Neural progenitor cell (in vitro differentiated cells): ENCODE measurements around the gene DHX35. TPM values are rescaled to one million over a fixed set of nuclear protein-coding genes. Genes with fewer than 3 reads are reported as not detected.

ENCODE experiments used
- DNase-seq: peaks from one replicate; pipeline ENCODE4 v3.0.0-alpha.2; 2016; ENCODE audit warnings: low spot score
- H2AFZ ChIP-seq: fragments of 200-600 bp; sonication (generic); replicated peaks from 2 replicates; pipeline ENCODE4 v1.6.1; 2016; ENCODE audit warnings: antibody characterized with exemption
- H3F3A ChIP-seq: fragments of 200-600 bp; sonication (generic); 2 replicates; pipeline ENCODE4 v1.6.1; 2016; ENCODE audit warnings: antibody characterized with exemption, low read depth
- H3K27ac ChIP-seq: fragments of 200-600 bp; sonication (generic); 2 replicates; pipeline ENCODE4 v1.5.1; 2016; ENCODE audit warnings: mild to moderate bottlenecking
- H3K27me3 ChIP-seq: fragments of 200-600 bp; sonication (generic); 2 replicates; pipeline ENCODE4 v1.6.1; 2016; ENCODE audit warnings: mild to moderate bottlenecking, moderate library complexity
- H3K36me3 ChIP-seq: fragments of 200-600 bp; sonication (generic); 2 replicates; pipeline ENCODE4 v1.5.1; 2016
- H3K4me1 ChIP-seq: fragments of 200-600 bp; sonication (generic); 2 replicates; pipeline ENCODE4 v1.6.1; 2016; ENCODE audit warnings: mixed run types
- H3K4me2 ChIP-seq: fragments of 200-600 bp; sonication (generic); 2 replicates; pipeline ENCODE4 v1.6.1; 2016
- H3K4me3 ChIP-seq: fragments of 200-600 bp; sonication (generic); 2 replicates; pipeline ENCODE4 v1.5.1; 2016
- H3K79me2 ChIP-seq: fragments of 200-600 bp; sonication (generic); 2 replicates; pipeline ENCODE4 v1.6.1; 2016; ENCODE audit warnings: low read depth
- H3K9ac ChIP-seq: fragments of 200-600 bp; sonication (generic); 2 replicates; pipeline ENCODE4 v1.6.1; 2016
- H3K9me3 ChIP-seq: fragments of 200-600 bp; sonication (generic); 2 replicates; pipeline ENCODE4 v1.5.1; 2016; ENCODE audit warnings: low read depth
- H4K20me1 ChIP-seq: fragments of 200-600 bp; sonication (generic); 2 replicates; pipeline ENCODE4 v1.6.1; 2016; ENCODE audit warnings: low read depth
- H3K27ac Mint-ChIP-seq: 3 replicates; pipeline ENCODE4 v1.8.0; 2021; ENCODE audit warnings: mixed read lengths
- H3K27me3 Mint-ChIP-seq: 2 replicates; pipeline ENCODE4 v1.8.0; 2022; ENCODE audit warnings: low read depth, mild to moderate bottlenecking, inconsistent platforms, moderate library complexity, mixed read lengths; ENCODE audit not compliant: insufficient read depth
- H3K36me3 Mint-ChIP-seq: 3 replicates; pipeline ENCODE4 v1.8.0; 2021; ENCODE audit warnings: mixed read lengths
- H3K4me1 Mint-ChIP-seq: 3 replicates; pipeline ENCODE4 v1.8.0; 2021; ENCODE audit warnings: mixed read lengths
- H3K4me3 Mint-ChIP-seq: 3 replicates; pipeline ENCODE4 v1.8.0; 2021; ENCODE audit warnings: mild to moderate bottlenecking, moderate library complexity, mixed read lengths
- H3K9me3 Mint-ChIP-seq: 3 replicates; pipeline ENCODE4 v1.8.0; 2020; ENCODE audit warnings: mixed read lengths
- EZH2 ChIP-seq: fragments of 200-600 bp; sonication (generic); IDR thresholded peaks from 2 replicates; pipeline ENCODE4 v1.6.1; 2017; ENCODE audit warnings: antibody characterized with exemption, mild to moderate bottlenecking, moderate library complexity
- EZH2phosphoT487 ChIP-seq: fragments of 200-600 bp; sonication (generic); IDR thresholded peaks from 2 replicates; pipeline ENCODE4 v1.6.1; 2017; ENCODE audit warnings: antibody characterized with exemption
- total RNA-seq: library from RNA; depleted of rRNA; stranded (reverse); fragments of >200 nt; gene quantifications from 2 replicates; pipeline ENCODE4 v1.2.3, GENCODE V29; 2015; ENCODE audit warnings: low replicate concordance
- TF ChIP-seq, protein P1 (sequence below): fragments of 200-600 bp; sonication (generic); IDR thresholded peaks from 2 replicates; pipeline ENCODE4 v1.5.1; 2017; ENCODE audit warnings: antibody characterized with exemption, mild to moderate bottlenecking

The DHX35 gene
- total RNA-seq, 1 donor from 2014 or later, result 22.5 TPM

DNA sequence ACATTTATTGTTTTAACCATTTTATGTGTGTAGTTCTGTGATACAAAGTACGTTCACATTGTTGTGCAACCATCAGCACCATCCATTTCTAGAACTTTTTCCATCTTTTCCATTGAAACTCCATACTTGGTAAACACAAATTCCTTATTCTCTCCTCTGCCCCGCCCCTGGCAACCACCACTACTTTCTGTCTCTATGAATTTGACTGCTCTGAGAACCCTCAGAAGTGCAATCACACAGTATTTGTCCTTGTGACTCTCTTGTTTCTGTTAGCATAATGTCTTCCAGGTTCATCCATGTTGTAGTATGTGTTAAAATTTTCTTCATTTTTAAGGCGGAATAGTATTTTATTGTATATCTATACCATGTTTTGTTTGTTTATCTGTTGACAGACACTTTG is 56.9 kb downstream of the DHX35 start:
- H3K27ac Mint-ChIP-seq, result no peak overlapping the region
- H3K36me3 ChIP-seq, result peaks cover 10% of the 10 kb centered on the region
- peaks cover 44% of the 10 kb centered on the region for H3K36me3 Mint-ChIP-seq

DNA sequence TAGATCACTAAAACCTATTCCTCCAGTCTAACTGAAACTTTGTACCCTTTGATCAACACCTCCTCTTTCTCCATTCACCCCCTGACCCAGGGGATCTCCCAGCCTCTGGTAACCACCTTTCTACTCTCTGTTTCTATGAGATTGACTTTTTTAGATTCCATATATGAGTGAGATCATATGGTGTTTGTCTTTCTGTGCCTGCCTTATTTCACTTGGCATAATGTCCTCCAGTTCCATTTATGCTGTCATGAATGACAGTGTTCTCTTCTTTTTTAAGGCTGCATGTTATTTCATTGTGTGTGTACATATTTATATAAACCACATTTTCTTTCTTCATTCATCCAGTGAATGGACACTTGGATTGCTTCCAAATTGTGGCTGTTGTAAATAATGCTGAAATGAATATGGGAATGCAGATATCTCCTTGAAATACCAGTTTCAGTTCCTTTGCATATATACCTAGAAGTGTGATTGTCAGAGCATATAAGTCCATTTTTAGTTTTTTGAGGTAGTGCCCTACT is 57.7 kb downstream of the DHX35 start:
- no peaks in the 10 kb centered on the region for H3K27me3 Mint-ChIP-seq
- peaks cover 10% of the 10 kb centered on the region for H3K36me3 ChIP-seq
- H2AFZ ChIP-seq, result no peak overlapping the region
- H3K9me3 ChIP-seq, result no peaks in the 10 kb centered on the region
- H3F3A ChIP-seq, result no peaks in the 10 kb centered on the region
- no peak overlapping the region for H3K4me3 ChIP-seq
- no peaks in the 10 kb centered on the region for H3K79me2 ChIP-seq
- no peak overlapping the region for H3K4me3 Mint-ChIP-seq
- H3K36me3 Mint-ChIP-seq, result peaks cover 38% of the 10 kb centered on the region
- H3K27me3 ChIP-seq, result no peaks in the 10 kb centered on the region
- no peak overlapping the region for H3K27ac ChIP-seq
- no peak for DNase-seq
- H3K4me1 ChIP-seq, result no peaks in the 10 kb centered on the region
- TF ChIP-seq EZH2, result no peak
- no peak for TF ChIP-seq EZH2phosphoT487
- TF ChIP-seq, protein P1, sequence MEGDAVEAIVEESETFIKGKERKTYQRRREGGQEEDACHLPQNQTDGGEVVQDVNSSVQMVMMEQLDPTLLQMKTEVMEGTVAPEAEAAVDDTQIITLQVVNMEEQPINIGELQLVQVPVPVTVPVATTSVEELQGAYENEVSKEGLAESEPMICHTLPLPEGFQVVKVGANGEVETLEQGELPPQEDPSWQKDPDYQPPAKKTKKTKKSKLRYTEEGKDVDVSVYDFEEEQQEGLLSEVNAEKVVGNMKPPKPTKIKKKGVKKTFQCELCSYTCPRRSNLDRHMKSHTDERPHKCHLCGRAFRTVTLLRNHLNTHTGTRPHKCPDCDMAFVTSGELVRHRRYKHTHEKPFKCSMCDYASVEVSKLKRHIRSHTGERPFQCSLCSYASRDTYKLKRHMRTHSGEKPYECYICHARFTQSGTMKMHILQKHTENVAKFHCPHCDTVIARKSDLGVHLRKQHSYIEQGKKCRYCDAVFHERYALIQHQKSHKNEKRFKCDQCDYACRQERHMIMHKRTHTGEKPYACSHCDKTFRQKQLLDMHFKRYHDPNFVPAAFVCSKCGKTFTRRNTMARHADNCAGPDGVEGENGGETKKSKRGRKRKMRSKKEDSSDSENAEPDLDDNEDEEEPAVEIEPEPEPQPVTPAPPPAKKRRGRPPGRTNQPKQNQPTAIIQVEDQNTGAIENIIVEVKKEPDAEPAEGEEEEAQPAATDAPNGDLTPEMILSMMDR, result no peak
- no peak overlapping the region for H3K4me2 ChIP-seq
- H3K4me1 Mint-ChIP-seq, result no peaks in the 10 kb centered on the region
- peaks cover 3% of the 10 kb centered on the region for H3K9me3 Mint-ChIP-seq
- H3K27ac Mint-ChIP-seq, result no peak overlapping the region
- no peak overlapping the region for H3K9ac ChIP-seq
- no peaks in the 10 kb centered on the region for H4K20me1 ChIP-seq

More for the DNA sequence above, 56.9 kb downstream of the DHX35 start:
- no peaks in the 10 kb centered on the region for H3K79me2 ChIP-seq
- H3K4me2 ChIP-seq, result no peak overlapping the region
- H3K9me3 ChIP-seq, result no peaks in the 10 kb centered on the region
- H3K4me3 Mint-ChIP-seq, result no peak overlapping the region
- no peaks in the 10 kb centered on the region for H3K4me1 ChIP-seq
- H3K4me3 ChIP-seq, result no peak overlapping the region
- no peak overlapping the region for H2AFZ ChIP-seq
- H4K20me1 ChIP-seq, result no peaks in the 10 kb centered on the region
- H3K27ac ChIP-seq, result no peak overlapping the region
- H3K9ac ChIP-seq, result no peak overlapping the region
- no peaks in the 10 kb centered on the region for H3K27me3 Mint-ChIP-seq
- TF ChIP-seq EZH2phosphoT487 (no peak), EZH2 (no peak)
- TF ChIP-seq, protein P1, result no peak
- no peaks in the 10 kb centered on the region for H3K27me3 ChIP-seq
- DNase-seq, result no peak
- peaks cover 3% of the 10 kb centered on the region for H3K9me3 Mint-ChIP-seq
- H3F3A ChIP-seq, result no peaks in the 10 kb centered on the region
- no peaks in the 10 kb centered on the region for H3K4me1 Mint-ChIP-seq

DNA sequence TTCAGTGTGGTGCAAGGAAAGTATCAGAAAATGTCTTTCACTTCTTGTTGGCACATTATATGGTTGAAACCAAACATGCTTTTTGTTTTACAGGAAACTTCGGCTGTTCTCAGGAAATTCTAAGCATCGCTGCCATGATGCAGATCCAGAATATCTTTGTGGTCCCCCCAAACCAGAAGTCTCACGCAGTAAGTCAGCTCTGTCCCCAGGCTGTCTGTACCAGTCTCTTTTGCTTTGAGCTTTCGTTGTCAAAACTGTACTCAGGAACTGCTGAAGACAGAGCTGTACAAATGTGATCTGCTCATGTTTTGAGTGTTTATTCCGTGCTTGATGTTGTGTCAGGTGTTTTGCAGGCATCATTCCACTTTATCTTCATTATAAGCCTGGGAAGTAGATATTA is 59.6 kb downstream of the DHX35 start:
- TF ChIP-seq, protein P1, result no peak
- no peak for TF ChIP-seq EZH2
- no peak for TF ChIP-seq EZH2phosphoT487
- Mint-ChIP-seq H3K4me1 (no peaks in the 10 kb centered on the region), H3K36me3 (peaks cover 27% of the 10 kb centered on the region), H3K9me3 (no peaks in the 10 kb centered on the region), H3K4me3 (no peak overlapping the region), H3K27ac (no peak overlapping the region), H3K27me3 (no peaks in the 10 kb centered on the region)
- no peak overlapping the region for H3K9ac ChIP-seq
- no peaks in the 10 kb centered on the region for H3K79me2 ChIP-seq
- H3K4me1 ChIP-seq, result no peaks in the 10 kb centered on the region
- H3K27ac ChIP-seq, result no peak overlapping the region
- peaks cover 4% of the 10 kb centered on the region for H3K36me3 ChIP-seq
- H3F3A ChIP-seq, result no peaks in the 10 kb centered on the region
- no peak for DNase-seq
- no peaks in the 10 kb centered on the region for H3K27me3 ChIP-seq
- no peak overlapping the region for H2AFZ ChIP-seq
- no peaks in the 10 kb centered on the region for H3K9me3 ChIP-seq
- no peaks in the 10 kb centered on the region for H4K20me1 ChIP-seq
- no peak overlapping the region for H3K4me3 ChIP-seq
- no peak overlapping the region for H3K4me2 ChIP-seq
